Large intestine (tissue), 3 donors: Measurements from ENCODE around the gene RNF126. TPM values are rescaled to one million over a fixed set of nuclear protein-coding genes. Genes with fewer than 3 reads are reported as not detected.

Experiments used
- DNase-seq, 2 donors: peaks; one replicate each; pipeline versions ENCODE4 v3.0.0 to v3.0.0-alpha.2; 2013
- H3K27ac ChIP-seq: one replicate; pipeline ENCODE4 v1.5.1; 2013; ENCODE audit warnings: low read length
- H3K27me3 ChIP-seq: 2 replicates; pipeline ENCODE4 v1.6.1; 2013; ENCODE audit warnings: low read length; ENCODE audit not compliant: control insufficient read depth, insufficient read depth
- H3K36me3 ChIP-seq: 2 replicates; pipeline ENCODE4 v1.6.1; 2013; ENCODE audit warnings: low read length; ENCODE audit not compliant: control insufficient read depth, insufficient read depth
- H3K4me1 ChIP-seq: one replicate; pipeline ENCODE4 v1.6.1; 2013; ENCODE audit warnings: low read length; ENCODE audit not compliant: control insufficient read depth, insufficient read depth
- H3K4me3 ChIP-seq: one replicate; pipeline ENCODE4 v1.5.1; 2013; ENCODE audit warnings: low read length
- H3K9me3 ChIP-seq: one replicate; pipeline ENCODE4 v1.6.1; 2013; ENCODE audit warnings: mild to moderate bottlenecking, low read depth, low read length, moderate library complexity; ENCODE audit not compliant: control insufficient read depth
- WGBS: methylation state at CpG from one replicate; pipeline ENCODE4 v1.1.5; 2013; ENCODE audit warnings: low lambda C conversion rate; ENCODE audit not compliant: insufficient coverage; 5-methylcytosine and 5-hydroxymethylcytosine counted together
- polyA plus RNA-seq: library from polyadenylated mRNA; unstranded; fragments of 120-200 nt; gene quantifications from one replicate; pipeline ENCODE4 v1.2.1, GENCODE V29; 2013

RNF126 gene
- polyA plus RNA-seq, 1 donor = 41.4 TPM

DNA sequence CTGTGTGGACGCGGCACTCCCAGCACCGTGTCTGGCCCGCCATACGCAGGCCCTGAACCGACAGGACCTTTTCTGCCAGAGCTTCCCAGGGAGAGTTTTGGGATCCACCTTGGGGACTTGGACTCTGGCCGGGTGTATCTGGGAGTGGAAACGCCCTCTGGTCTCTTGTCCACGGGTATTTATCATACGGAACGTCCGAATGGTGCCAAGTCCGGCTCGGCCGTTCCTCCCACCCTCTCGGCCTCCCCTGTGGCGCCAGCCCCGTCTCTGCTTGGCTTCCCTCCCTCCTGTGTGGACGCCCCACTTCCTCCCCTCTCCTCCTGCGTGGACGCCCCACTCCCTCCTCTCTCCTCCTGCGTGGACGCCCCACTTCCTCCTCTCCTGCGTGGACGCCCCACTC is 61.2 kb downstream of the RNF126 start:
- Histone ChIP-seq H3K27ac (no peak overlapping the region), H3K4me3 (no peak overlapping the region), H3K36me3 (no peaks in the 10 kb centered on the region), H3K4me1 (no peaks in the 10 kb centered on the region), H3K9me3 (peaks cover 22% of the 10 kb centered on the region), H3K27me3 (peaks cover 3% of the 10 kb centered on the region)
- WGBS = no CpG with 5 or more reads among the region's 25 CpGs
- no peak for DNase-seq

DNA sequence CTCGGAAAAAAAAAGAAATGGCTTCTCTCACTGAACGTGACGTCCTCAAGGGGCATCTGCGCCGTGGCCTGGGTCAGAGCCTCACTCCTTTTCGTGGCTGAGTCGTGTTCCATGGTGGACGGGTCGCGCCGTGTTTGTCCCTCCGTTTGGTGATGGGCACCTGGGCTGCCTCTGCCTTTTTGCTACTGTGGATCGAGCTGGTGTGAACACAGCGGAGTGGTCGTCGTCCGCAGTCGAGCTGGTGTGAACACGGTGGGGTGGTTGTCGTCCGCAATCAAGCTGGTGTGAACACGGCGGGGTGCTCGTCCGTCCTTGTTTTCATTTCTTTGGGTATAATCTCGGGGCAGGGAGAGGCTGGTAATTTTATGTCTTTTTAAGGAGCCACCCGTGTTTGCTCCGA is 61.7 kb downstream of the RNF126 start:
- Histone ChIP-seq H3K27ac (no peak overlapping the region), H3K4me3 (no peak overlapping the region), H3K9me3 (peaks cover 22% of the 10 kb centered on the region), H3K27me3 (peaks cover 4% of the 10 kb centered on the region), H3K36me3 (no peaks in the 10 kb centered on the region), H3K4me1 (no peaks in the 10 kb centered on the region)
- DNase-seq = no peak
- WGBS = 100% methylated on average over 1 of the region's 28 CpGs

Other genes starting within 250 kb of the RNF126 start
- 48.2 TPM for gene SHC2, start 202.2 kb downstream of the RNF126 start, polyA plus RNA-seq
- 10.7 TPM for gene MADCAM1, start 166.7 kb downstream of the RNF126 start, polyA plus RNA-seq
- gene TPGS1, start 155.7 kb downstream of the RNF126 start, polyA plus RNA-seq = 16.2 TPM
- gene CDC34, start 131.5 kb downstream of the RNF126 start, polyA plus RNA-seq = 69.8 TPM
- gene GZMM, start 119.2 kb downstream of the RNF126 start, polyA plus RNA-seq = 2.0 TPM
- 388 TPM for gene BSG, start 90.6 kb downstream of the RNF126 start, polyA plus RNA-seq
- gene HCN2, start 73.3 kb downstream of the RNF126 start, polyA plus RNA-seq = 0.76 TPM
- gene POLRMT, start 29.7 kb downstream of the RNF126 start, polyA plus RNA-seq = 62.1 TPM
- gene FGF22, start 23.3 kb downstream of the RNF126 start, polyA plus RNA-seq = 0.24 TPM
- gene FSTL3, start 13.2 kb upstream of the RNF126 start, polyA plus RNA-seq = 32.9 TPM
- gene PRSS57, start 32.2 kb upstream of the RNF126 start, polyA plus RNA-seq = 1.1 TPM
- gene PALM, start 45.7 kb upstream of the RNF126 start, polyA plus RNA-seq = 29.2 TPM
- gene MISP, start 87.9 kb upstream of the RNF126 start, polyA plus RNA-seq = 200 TPM
- gene PTBP1, start 134.2 kb upstream of the RNF126 start, polyA plus RNA-seq = 240 TPM
- 5.2 TPM for gene PLPPR3, start 158.7 kb upstream of the RNF126 start, polyA plus RNA-seq
- gene AZU1, start 164.6 kb upstream of the RNF126 start, polyA plus RNA-seq = 0.33 TPM
- gene PRTN3, start 177.8 kb upstream of the RNF126 start, polyA plus RNA-seq = 0.22 TPM
- 0.09 TPM for gene ELANE, start 189.1 kb upstream of the RNF126 start, polyA plus RNA-seq
- 6.1 TPM for gene CFD, start 196.4 kb upstream of the RNF126 start, polyA plus RNA-seq
- gene MED16, start 230.0 kb upstream of the RNF126 start, polyA plus RNA-seq = 41.7 TPM
- not detected for gene RNU6-9, start 230.3 kb upstream of the RNF126 start, polyA plus RNA-seq